HG03045 (cell line): Measurements from ENCODE around the gene MTHFD1L.

Experiments used
- ATAC-seq: cut with Tn5 transposase; IDR thresholded peaks from one replicate; pipeline ENCODE4 v1.9.1; 2021; ENCODE audit warnings: mild to moderate bottlenecking, moderate library complexity; ENCODE audit not compliant: unreplicated experiment

Gene MTHFD1L

DNA sequence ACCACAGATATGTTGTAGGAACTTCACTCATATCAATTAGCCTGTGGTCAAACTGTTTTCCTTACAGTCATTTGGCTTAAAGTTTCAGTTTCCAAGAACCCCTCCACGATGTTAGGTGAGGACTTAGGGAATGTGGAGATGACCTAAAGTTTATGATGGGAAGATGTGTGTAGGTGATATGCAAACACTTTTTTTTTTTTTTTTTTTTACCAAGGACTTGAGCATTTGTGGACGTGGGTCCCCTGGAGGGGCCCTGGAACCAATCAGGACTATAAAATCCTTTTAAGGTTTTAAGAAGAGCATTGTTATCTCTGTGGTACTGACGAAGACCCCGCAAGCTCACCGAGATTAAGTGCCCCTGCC lies 478 bp upstream of the MTHFD1L start:
- no peak for ATAC-seq

DNA sequence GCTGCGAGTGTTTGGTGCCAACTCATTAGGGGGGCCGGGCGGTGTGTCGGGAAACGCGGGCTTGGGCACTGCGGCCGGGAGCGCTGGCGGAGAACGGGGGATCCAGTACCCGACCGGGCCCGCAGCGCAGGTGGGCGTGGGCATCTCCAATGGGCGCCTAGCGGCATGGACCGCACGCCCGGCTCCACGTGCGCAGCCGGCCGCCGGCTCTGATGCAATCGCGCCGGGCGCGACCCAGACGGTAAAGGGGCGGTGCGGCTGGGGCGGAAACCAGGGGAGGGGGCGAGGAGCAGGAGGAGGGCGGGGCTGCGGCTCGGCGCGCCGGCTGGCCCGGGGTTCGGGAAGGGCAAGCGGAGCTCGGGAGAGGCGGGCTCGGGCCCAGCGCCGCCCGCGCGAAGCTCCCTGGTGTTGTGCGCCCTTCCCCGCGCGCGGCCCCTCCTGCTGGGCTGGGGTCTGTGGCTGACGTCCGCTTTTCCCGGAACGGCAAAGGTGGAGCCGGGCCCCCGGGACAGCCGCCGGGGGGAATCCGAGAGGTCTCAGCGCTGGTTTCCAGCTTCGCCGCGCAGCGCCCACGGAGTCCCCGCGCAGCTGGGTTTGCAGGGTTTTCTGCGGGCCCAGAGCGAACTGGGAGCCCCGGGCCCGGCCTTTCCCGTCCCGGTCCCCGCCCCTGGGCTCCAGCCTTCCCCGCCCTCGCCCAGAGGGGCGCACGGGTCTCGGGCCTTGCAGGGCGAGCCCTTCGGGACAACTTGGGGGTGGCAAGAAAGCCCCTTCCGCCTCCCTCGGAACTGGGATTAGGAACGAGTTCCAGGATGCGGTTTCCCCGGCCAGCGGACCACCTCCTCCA lies 867 bp downstream of the MTHFD1L start:
- peak; percentile 79 for ATAC-seq

DNA sequence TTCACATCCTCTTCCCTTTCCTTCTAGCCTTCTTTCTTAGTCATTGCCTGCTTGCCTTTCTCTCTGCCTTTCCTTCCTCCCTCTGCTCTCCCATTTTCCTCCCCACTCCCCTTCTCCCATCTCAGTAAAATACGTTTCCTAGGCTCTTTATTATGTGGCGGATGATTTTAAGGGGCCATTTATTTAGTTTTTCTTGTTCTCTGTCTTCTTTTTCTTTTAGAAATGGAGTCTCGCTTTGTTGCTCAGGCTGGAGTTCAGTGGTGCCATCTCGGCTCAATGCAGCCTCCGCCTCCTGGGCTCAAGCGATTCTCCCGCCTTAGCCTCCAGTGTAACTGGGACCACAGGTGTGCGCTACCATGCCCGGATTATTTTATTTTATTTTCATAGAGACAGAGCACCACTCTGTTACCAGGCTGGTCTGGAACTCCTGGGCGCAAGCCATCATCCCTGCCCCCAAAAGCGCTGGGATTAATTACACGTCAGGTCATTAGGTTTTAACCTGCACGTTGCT lies 1.5 kb downstream of the MTHFD1L start:
- ATAC-seq: no peak

- ATAC-seq: no peak
Measured at GRCh38 chr6:150868759-150869158, 3.3 kb downstream of the MTHFD1L start.

DNA sequence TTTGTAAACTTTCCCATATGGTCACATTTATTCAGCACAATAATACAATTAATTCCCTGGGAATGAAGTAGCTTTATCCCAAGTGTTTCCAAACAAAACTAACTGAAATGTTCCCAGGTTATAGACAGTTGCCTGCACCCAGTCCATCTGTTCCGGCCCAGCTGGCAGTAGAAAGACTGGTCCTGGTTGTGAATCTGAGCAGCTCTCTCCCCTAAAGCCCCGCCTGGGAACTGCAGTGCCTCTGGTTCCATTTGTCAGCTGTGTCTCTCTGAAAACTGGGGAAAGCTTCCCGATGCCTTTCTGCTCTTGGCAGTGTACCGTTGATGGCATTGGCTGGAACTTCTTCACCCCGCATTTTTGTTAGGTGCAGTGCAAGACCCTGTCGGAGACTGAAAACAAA lies 8.7 kb downstream of the MTHFD1L start:
- ATAC-seq: no peak

- no peak for ATAC-seq
Measured at GRCh38 chr6:150875841-150876240, 10.3 kb downstream of the MTHFD1L start.

- no peak for ATAC-seq
Measured at GRCh38 chr6:150876598-150876997, 11.1 kb downstream of the MTHFD1L start.

- ATAC-seq: no peak
Measured at GRCh38 chr6:150877928-150878327, 12.4 kb downstream of the MTHFD1L start.

- ATAC-seq: no peak
Measured at GRCh38 chr6:150878347-150879213, 13.1 kb downstream of the MTHFD1L start.

DNA sequence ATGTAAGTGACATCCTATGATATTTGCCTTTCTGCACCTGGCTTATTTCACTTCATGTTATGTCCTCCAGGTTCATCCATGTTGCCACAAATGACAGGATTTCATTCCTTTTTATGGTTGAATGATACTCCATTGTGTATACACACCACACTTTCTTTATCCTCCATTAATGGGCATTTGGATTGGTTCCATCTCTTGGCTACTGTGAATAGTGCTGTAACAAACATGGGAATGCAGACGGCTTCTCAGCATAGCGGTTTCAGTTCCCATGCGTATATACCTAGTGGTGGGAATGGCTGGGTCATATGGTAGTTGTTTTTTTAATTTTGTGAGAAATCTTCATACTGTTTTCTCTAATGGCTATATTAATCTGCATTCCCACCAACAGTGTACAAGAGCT lies 14.8 kb downstream of the MTHFD1L start:
- ATAC-seq: no peak

DNA sequence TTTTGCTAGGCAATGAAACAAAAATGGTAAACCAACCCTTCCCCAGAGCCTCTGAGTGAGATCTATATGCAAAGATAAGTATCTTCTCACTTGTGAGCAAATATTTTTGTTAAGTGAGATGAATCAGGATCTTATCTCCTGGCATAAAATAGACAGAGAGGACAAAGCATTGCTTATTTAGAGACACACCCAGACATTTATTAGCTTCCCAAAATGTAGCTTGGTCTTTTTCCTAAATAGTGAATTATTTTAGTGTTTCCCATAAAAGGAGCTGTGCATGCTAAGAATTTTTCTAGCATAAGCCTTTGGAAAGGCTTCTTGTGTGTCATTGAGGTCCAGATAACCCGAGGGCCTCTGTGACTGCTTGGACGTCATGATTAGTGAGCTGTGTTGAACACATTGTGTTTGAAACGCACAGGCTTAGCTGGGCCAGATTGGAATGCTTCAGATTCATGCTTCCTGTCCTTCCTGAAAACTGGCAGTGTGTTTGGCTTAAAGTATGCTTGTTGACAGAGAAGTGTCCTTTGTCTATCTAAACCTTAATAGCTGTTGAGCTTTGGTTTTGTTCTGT lies 16.5 kb downstream of the MTHFD1L start:
- no peak for ATAC-seq

DNA sequence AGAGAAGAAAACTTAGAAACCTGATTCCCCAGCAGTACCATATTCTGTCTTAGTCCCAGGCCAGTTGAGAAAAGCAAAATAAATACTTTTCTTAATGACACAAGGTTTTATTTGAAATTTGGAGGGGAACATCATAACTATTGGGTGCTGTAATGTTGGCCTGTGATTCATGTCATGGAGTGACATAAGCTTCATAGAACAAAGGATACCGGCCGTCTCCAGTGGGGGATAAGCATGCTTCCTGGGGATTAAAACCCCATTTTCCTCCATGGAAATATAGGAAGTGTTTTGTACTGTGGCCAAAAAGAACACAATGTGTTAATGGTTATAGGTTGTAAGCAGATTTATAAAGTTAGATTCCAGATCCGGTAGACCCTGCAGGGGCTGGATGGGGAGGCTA lies 18.0 kb downstream of the MTHFD1L start:
- no peak for ATAC-seq

DNA sequence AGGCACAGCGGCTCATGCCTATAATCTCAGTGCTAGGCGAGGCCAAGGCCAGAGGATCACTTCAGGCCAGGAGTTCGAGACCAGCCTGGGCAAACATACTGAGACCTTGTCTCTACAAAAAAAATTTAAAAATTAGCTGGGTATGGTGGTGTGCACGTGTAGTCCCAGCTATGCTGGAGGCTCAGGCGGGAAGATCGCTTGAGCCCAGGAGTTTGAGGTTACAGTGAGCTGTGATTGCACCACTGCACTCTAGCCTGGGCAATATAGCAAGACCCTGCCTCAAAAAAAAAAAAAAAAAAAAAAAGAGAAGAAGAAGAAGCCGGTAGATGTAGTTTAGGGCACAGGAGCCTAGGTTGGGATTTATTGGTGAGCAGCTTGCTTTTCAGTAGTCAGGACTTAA lies 20.7 kb downstream of the MTHFD1L start:
- no peak for ATAC-seq

- no peak for ATAC-seq
Measured at GRCh38 chr6:150887978-150888563, 22.6 kb downstream of the MTHFD1L start.

- ATAC-seq: no peak
Measured at GRCh38 chr6:150890346-150890745, 24.8 kb downstream of the MTHFD1L start.

GRCh38 chr6:150891888-150892485 lies 26.5 kb downstream of the MTHFD1L start:
- ATAC-seq: peak; percentile 58

DNA sequence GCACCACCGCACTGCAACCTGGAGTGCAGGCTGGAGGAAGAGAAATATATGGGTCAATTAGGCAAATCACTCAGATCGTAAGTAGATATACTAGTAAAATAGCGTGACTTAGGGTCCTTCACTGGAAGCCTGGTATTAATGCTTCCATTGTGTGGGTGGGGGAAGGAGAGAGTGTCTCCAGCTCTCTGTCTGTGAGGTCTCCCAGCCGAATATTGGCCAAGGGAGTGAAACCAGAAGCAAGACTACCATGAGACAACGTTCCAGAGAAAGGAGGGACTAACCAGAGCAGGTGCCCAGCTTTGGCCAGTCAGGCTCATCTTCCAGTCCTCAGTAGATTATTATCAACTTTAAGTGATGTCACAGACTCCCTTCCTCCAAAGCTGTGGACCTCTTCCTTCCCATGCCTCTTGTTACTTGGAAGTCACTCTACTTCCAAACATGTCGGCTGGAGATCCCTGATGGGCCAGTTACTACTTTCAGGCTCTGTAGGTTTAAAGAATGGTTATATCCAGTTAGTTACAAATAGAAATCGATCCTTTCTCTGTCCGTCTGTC lies 28.8 kb downstream of the MTHFD1L start:
- no peak for ATAC-seq

GRCh38 chr6:150894935-150895552 lies 29.5 kb downstream of the MTHFD1L start:
- ATAC-seq: peak; percentile 60

GRCh38 chr6:150895928-150896632 lies 30.6 kb downstream of the MTHFD1L start:
- no peak for ATAC-seq
